Kidney glomerular epithelial cell (primary cell): ENCODE results near the gene KCNMA1.
A peak's percentile ranks its signal among the peaks of the same experiment; 100 is the strongest.

Experiments used
- DNase-seq: peaks from one replicate; lab custom pipeline; 2025; lab: John Stamatoyannopoulos, UW

Gene KCNMA1

DNA sequence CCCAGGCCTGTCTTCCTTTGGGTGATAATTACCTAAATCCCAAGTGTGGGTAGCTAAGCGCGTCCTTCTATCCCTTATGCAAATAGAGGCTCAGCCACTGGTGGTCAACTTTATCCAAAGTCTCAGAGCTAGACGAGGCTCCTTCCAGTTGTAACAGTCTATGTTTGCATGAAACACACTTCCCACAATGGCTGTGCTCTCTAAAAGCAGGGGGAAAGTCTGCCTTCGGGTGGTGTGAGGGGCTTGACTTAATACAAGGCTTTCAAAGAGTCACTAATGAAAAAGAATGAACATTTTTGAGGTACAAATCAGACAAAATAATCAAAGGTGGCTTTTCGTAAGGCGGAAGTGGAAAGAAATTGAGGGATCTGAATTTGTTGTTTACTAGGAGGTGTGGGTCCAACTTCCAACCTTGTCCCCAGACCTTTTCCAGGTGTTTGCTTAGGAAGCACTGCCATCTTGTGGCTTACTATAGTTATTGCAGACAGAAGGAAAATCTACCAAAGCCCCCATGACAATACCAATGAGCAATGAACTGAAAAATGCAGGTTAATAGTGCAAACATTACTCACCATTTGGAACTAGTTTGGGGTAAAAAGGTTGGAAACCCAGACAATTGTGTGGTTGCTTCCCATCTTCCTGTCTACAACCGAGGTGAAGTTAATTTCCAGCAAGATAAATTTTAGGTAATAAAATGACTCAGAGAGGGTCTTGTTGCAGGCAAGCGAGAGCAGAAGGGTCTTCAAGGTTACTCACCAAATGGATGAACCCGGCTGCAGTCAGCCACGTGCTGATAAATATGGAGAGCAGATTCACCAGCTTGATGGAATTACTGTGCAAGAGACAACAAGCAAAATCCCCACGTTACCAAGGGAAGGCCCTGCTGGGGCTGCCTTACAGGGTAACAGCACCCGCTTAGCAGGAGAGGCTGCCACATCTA lies 525.7 kb downstream of the KCNMA1 start:
- DNase-seq = peak; percentile 89

DNA sequence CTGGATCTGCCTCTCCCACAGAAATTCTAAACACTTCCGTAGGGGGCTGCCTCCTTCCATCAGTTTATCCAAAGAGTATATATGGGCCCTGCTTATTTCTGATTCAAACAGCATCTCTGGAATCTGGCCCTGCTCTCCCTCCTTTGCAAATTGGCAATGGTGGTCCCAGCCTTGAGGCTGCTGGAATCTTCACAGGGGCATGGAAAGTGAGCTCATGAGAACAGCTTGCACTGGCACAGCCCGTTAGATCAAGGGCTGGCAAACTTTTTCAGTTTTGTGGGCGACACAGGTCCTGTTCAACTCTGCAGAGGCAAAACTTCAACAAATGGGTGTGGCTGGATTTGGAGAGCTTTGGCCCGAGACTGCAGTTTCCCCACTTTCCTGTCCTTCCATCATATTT lies 526.9 kb downstream of the KCNMA1 start:
- DNase-seq = no peak

DNA sequence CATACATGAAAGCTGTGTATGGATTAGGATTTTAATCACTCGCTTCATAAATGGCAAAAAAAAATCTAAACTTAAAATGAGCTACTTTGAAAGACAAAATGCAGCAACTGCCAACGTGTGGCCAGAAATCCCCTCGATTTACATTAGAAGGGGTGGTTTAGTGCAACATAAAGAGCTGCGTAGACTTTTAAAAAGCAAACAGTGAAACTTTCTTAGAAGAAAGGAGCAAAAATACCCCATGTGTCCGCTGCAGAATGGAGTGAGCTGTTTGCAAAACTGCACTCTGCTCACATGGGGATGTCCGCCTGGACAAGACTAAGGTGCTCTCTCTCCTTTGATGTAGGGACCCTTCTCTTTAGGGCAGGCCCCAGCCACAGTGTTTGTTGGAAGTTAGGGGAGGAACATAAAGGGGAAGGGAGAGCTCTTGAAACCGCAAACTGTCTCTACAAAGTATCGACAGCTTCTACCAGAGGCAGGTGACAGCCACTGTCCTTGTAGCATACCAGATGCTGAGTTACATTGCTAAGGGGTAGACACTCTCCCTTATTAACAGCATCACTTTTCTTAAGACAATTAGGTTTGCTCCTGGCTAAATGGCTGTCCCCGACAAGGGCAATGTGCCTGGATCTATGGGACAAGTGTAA lies 528.1 kb downstream of the KCNMA1 start:
- DNase-seq = no peak

DNA sequence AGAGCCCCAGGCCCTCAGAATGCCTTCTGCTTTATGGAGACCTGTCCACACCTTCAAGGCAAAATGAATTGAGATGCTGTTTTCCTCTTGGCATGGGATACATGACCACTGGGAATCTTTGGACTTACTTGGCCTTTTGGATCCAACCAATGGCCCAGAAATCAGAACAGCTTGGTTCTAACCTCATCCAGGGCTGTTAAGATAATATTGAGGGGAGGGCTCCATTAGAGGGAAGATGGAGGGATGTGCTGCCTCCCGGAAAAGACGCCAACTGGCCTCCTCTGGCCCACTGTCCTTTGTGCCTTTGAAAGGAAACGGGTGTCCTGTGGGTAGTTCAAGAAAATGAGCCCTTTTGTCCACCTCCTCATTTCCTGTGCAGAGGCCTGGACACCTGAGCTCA lies 530.9 kb downstream of the KCNMA1 start:
- DNase-seq = no peak

DNA sequence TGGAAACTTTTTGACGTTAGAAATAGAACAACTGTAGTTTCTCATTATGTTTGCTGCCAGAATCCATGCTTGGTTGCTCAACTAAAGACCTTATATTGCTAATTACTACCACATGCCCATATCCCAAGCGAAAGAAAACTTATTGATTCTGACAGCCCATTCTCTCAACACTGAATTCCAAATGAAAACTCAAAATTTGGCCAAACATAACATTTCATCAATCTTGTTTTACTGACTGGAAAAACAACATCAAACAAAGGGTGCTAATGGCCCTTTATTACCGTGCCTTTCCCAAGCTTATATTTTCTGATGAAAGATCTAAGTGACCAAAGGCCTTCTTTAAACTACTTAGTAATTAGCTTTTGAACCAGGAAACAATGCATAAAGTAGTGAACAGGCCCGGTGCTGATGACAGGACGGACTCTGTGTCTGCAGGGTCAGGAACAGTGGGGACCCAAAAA lies 531.8 kb downstream of the KCNMA1 start:
- DNase-seq = no peak

DNA sequence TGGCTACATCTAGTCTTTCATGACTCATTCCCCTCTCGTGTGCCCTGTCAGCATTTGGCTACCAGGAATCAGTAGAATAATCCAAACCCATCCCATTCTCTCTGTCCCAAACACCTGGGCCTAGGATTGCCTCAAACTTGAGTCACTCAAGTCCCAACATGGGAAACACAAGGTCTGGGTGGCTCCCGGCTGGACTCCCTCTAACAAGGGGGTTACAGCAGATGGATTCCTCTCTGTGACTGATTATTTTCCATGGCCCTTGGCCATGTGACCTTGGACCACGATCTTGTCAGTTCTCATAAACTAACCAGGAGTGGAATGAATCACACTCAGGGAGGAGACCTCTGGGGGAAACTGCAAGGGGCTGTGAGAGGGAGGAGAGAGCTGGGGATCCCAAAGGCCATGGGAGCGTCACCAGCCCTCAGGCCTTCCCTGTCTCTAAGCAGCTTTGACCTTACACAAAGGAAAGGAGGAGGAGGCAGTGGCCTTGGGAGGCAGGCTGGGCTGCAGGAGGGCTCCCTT lies 533.1 kb downstream of the KCNMA1 start:
- peak; percentile 75 for DNase-seq

DNA sequence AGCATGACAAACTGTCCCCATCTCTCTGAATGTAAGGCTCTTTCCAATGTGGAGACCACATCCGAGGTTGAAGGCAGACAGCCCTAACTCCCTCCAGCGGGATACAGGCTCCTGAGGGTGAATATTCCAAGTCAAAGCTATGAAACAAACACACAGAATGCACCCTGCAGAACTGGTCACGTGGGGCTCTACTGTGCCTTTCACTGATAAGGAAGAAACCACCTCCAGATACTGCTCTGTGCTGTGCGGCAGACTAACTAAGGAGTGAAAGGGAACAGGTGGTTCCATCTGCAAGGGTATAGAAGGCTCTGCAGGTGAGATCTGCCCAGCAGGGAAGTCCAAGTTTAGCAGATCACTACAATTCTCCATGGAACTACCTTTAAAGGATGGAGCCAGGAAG lies 534.4 kb downstream of the KCNMA1 start:
- no peak for DNase-seq

DNA sequence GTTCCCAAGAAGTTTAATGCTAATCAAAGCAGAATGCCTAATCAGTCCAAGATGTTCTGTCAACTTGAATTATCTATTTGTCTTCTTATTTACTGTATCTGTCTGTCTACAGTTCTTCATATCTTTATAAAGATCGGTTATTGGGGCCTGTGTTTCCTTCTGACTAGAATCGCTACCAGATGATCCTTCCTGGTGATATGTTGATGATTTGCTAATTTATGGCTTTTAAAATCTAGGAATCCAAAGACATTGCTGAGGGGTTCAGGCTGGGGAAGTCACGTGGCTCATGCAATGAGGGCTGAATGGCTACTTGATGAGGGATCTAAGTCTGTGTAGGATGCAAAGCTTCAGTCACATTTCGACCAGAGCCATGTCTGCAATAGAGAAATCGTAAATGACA lies 536.3 kb downstream of the KCNMA1 start:
- DNase-seq = no peak

DNA sequence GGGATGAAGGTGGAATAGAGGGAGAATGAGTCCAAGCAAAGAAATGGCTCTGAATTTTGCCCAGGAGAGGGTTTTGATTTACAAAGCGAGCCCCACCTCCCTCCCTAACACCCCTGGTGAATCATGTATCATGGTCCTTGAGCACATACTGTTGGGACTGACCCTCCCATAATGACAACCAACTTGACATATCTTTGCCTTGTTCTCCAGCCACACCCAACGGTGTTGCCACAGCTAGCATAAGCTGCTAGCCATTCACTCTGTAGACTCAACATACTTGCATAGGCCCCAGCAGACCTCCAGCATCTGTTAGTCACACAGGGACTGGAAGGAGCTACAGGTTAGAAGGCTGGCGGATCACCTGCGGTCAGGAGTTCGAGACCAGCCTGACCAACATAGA lies 538.5 kb downstream of the KCNMA1 start:
- DNase-seq = no peak

DNA sequence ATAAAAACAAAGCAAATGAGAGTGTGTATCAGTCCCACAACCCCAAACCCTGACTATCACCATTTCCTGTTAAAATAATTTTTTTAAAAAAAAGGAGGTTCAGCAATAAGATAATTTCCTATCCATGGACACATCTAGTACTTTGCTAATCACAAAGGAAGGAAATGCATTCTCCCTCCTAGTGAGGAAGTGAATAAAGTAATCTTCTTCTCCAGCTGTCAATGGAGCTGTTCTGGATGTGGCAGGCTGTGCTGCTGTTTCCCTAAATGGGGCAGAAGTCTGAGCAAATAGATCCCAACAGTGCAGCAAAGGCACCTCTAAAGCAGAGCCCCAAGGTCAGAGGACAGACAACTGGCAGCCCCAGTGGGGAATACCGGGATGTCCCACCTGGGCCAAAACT lies 540.0 kb downstream of the KCNMA1 start:
- DNase-seq = no peak

DNA sequence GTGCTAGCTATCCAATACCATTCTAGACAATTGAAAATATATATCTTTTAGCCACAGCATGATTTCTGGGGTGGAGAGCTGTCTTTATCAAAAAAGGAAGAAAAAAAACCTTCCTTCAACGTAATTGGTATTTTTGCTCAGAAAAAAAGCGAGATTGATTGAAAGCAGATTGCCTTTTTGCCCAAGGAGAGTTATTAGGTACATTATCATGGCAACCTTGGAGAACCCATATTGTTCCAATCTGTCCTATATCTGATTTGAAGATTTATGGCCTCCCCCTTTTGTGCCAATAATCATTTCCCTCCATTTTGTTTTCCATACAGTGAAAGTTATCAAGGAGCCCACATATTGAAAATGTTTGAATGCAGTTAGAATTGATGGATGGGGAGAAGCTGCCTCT lies 544.5 kb downstream of the KCNMA1 start:
- no peak for DNase-seq

DNA sequence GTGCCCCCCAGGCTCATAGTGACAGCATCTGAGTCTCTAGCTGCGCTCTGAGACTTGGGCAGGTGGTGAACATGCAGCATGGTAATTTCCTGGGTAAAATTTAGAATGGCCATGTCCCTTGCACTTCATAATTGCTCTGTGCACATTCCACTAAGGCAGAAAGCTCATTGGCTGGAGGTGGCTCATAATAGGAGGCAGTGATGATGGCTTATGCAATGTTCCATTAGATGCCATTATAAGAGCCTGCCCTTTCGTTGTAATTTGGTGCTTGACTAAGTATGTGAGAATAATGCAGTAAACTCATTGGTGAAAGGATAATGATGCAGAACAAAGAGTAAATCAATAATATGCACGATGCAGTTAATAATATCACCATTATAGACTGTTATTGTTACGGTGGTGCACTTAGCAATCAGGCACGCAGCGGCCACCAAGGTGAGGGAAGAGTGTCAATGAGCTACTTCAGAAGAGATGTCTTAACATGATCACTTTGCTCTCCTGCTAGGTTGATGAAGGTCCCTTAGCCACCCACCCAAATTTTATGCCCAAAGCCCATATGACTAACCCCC lies 545.9 kb downstream of the KCNMA1 start:
- DNase-seq = no peak

DNA sequence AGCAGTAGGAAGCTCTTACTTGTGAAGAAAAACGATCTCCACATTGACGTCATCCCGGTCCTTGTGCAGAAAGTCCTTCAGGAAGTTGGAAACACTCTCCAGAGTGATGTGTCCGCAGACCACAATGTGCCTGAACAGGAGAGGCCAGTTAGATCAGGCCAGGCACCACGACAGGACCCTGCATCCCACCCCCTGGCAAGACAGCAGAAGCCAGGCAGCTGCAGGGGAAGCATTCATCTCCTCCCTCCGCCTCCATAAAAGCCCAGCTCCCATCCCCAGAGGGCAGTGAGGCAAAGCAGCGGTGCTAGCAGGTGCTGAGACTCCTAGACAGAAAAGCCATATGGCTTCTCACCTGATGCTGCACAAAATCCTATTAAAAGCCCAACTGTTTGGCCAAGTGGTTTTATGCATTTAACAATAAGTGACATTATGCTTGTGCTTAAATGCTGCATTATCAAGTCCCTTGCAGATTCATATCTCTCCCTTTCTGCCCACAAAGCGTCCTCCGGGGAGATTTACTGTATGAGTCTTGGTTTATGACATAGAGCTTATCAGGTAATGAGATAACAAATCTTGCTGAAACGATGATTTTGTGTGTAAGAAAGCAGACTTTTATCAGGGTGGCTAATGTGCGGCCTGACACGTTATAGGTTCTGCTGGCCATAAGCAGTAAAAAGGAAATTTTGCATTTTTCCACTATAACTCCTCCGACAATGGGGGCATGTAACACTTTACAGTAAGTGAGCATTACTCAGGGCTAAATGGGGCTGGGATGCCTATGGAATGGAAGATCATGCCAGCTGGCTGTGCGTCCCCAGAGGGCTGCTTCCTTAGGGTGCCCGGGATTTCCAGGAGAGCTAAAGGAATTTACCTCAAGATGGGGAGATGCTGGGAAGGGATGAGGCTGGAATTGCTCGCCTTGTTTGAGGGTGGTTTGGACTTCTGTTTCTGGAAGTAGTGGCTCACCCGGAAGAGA lies 546.9 kb downstream of the KCNMA1 start:
- DNase-seq = no peak

DNA sequence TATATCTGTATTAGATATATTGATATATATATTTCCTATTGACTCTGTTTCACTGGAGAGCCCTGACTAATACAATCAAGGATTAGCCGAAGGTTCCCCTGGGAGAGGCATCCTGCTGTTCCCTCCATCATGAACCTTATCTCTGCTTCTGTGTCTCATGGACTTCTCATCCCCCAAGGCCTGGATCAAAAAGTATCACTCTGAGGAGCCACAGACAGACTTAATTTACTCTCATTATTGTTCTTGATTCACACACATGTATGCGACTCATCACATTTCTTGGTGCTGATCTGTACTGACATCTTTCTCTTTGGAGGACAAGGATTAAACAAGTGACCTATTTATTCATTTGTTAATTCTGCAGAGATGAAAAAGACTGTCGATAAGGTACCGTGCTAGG lies 550.2 kb downstream of the KCNMA1 start:
- DNase-seq = no peak

DNA sequence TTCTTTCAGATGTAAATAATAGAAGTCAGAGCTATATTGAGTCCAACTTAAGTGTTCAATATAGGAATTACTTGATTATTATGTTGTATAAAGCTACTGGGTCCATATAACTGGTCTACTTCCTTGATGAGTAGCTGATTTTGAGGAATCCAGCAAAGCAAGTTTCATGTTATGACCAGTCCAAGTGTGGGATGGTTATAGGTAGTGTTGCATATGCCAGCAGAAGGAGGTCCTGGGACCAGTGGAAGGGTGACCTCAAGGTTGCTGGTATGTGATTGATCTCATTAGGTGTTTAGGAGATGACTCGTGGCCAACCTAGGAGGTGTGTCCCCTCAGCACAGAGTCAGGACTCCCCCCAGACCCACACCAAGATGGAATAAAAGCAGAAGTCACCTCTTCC lies 551.5 kb downstream of the KCNMA1 start:
- DNase-seq = no peak

DNA sequence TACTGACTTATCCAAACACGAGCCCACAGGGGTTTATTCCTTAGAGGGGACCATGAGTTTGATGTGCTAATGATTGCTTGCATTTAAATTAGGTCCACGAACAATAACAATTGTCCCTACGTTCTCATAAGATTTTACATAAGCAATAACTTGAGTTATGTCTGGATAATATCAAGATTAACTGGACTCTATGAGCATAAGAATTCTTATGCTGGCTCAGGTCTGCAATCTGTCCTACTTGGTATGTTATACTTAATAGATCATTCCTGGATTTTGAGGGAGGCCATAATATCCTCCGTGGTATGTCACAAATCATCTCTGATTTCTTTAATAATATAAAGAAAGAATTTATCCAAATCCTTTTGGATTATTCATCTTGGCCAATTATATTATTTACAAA lies 552.3 kb downstream of the KCNMA1 start:
- DNase-seq = no peak

DNA sequence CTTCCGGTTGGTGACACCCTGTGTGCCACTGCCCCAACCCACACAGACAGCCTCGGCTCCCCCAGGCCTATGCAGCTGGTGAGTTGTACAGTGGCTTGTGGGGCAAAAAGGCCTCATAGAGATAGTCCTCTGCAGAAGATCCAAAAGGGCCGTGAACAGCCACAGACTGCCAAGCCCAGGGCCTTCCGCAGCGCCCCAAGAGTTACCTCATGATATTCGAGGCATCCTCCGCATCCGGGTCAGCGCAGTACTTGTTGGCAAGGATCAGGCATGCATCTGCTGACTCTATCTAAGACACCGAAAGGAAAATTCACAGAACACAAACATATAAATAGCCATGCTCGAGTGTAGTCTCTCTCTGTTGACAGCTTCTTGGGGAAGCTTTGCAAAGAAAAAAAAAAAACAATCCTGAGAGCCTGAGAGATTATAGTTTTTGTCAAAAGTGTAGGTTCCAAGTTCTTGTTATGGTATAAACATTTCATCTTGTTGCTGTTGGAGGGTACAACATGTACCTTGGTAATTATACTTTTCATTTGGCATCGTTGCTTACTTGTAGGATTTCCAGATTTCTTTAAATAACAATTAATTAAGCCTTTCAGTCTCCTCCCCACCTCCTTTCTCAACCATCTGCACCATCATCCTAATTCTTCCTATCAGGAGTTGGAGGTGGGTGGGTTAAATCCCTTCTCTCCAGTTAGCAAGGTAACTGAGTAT lies 553.0 kb downstream of the KCNMA1 start:
- no peak for DNase-seq

DNA sequence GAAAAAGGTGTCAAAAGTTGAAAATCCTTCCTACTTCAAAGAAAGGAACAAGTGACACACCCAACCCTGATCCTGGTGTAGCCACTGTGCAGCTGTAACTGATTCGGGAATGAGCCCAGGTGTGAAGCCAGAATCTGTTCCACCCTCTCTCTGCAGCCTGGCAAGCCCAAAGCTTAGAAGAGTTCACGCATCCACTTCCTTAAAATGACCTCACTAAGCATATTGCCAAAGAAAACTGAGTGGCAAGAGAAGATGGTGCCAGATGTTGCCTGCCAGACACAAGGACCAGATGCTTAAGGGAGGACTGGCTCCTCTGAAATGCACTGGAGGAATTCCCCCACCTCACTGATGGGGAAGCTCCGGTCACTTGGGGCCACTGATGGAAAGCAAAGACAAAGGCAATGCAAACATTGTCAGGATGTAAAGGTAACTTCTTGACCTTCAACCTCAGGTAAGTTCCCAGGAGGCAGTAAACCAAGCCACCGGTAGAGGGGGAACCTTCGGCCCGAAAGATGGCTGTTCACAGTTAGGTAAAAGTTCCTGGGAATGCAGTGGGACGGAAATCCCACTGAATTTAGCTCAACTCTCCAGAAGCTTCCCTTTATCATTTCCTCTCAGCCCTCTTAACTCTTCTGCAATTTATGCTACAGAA lies 554.9 kb downstream of the KCNMA1 start:
- DNase-seq = no peak

DNA sequence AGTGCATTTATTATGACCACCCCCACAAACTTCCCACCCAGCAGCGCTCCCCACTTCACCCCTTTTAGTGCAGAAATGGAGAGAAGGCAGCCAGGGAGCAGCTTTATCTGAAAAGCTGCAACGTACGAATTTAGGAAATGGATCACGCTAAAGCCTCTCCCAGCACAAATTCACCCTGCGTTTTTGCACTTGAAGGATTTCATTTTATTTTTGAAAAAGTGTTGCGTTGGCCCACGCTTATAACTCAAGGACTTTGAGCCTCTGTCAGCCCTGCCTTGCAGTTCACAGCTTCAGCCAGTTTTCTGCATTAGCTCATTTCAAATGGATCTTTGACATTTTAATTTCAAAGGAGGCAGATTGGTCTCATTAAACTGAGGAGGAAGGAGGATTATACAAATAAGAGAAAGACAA lies 556.1 kb downstream of the KCNMA1 start:
- no peak for DNase-seq

DNA sequence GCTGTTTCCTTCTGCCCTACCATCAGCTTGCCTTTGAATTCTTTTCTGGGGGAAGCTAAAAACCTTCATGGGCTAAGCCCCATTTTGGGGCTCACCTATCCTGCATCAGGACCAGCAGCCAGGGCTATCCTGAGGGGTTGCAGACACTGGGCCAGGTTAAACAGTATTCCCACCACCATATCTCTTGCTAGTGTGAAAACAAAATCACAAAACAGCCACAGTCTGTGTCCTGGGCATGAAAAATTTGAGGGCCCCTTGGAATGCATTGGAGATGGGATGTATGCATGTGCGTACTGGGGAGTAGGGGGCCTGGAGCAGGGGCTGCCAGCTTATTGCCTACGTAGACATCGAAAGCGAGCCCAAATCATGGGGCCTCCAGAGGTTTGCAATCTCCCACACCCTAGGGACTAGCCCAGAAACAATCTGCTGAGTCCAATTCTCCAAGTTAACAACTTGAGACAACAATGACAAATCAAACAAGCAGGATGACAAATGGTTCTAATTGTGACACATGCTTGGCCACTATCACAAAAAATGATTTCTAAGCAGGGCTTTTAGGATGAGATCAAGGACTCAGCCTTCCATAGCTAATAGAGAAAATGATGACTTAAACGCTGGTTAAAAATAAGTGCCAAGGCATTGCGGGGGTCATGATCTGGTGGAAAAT lies 557.1 kb downstream of the KCNMA1 start:
- no peak for DNase-seq
